Karpas-422 (cell line): Measurements from ENCODE around the gene PUS10. TPM values are rescaled to one million over a fixed set of nuclear protein-coding genes. Genes with fewer than 3 reads are reported as not detected.
"Not testable (repeated sequence)": the region's sequence is repeated elsewhere in the genome, so short reads cannot be mapped to it uniquely, and the experiment has no call there.

Experiments
- DNase-seq: peaks from one replicate; pipeline ENCODE4 v3.0.0-alpha.2; 2015
- H2AFZ ChIP-seq: fragments of 200-600 bp; sonication (generic); 2 replicates; pipeline ENCODE4 v1.6.1; 2014; ENCODE audit warnings: antibody characterized with exemption, low read length, mixed read lengths
- H3K27ac ChIP-seq: fragments of 200-600 bp; sonication (generic); 2 replicates; pipeline ENCODE4 v1.5.1; 2014; ENCODE audit warnings: mild to moderate bottlenecking, low read length, moderate library complexity
- H3K27me3 ChIP-seq: fragments of 200-600 bp; sonication (generic); 2 replicates; pipeline ENCODE4 v1.6.1; 2014; ENCODE audit warnings: low read length, mixed read lengths
- H3K36me3 ChIP-seq: fragments of 200-600 bp; sonication (generic); 2 replicates; pipeline ENCODE4 v1.6.1; 2014; ENCODE audit warnings: low read length, mixed read lengths; ENCODE audit not compliant: insufficient read depth
- H3K4me1 ChIP-seq: fragments of 200-600 bp; sonication (generic); 2 replicates; pipeline ENCODE4 v1.6.1; 2014; ENCODE audit warnings: mild to moderate bottlenecking, low read length, mixed read lengths
- H3K4me2 ChIP-seq: fragments of 200-600 bp; sonication (generic); 2 replicates; pipeline ENCODE4 v1.6.1; 2014; ENCODE audit warnings: low read length, low read depth, mild to moderate bottlenecking; ENCODE audit not compliant: poor library complexity, severe bottlenecking
- H3K4me3 ChIP-seq: fragments of 200-600 bp; sonication (generic); 2 replicates; pipeline ENCODE4 v1.5.1; 2014; ENCODE audit warnings: mild to moderate bottlenecking, antibody characterized with exemption, low read length, mixed read lengths
- H3K79me2 ChIP-seq: fragments of 200-600 bp; sonication (generic); 2 replicates; pipeline ENCODE4 v1.6.1; 2014; ENCODE audit warnings: mild to moderate bottlenecking, low read length, mixed read lengths
- H3K9ac ChIP-seq: fragments of 200-600 bp; sonication (generic); 2 replicates; pipeline ENCODE4 v1.6.0; 2014; ENCODE audit warnings: low read length
- H3K9me2 ChIP-seq: fragments of 200-600 bp; sonication (generic), shearing (Covaris generic); replicated peaks from 2 replicates; pipeline ENCODE4 v1.6.0; 2014; ENCODE audit warnings: mild to moderate bottlenecking, low read length, moderate library complexity; ENCODE audit not compliant: insufficient read depth
- H3K9me3 ChIP-seq: fragments of 300-700, 200-600 bp; sonication (generic); 2 replicates; pipeline ENCODE4 v1.6.1; 2014; ENCODE audit warnings: low read length, mixed read lengths
- H4K20me1 ChIP-seq: fragments of 200-600 bp; sonication (generic); 2 replicates; pipeline ENCODE4 v1.6.1; 2014; ENCODE audit warnings: mild to moderate bottlenecking, antibody characterized with exemption, low read length, low read depth; ENCODE audit not compliant: insufficient read depth
- total RNA-seq: library from RNA; depleted of rRNA; stranded (reverse); fragments of >200 nt; shearing (Covaris generic); gene quantifications from 2 replicates; pipeline ENCODE4 v1.2.3, GENCODE V29; 2014; ENCODE audit warnings: low replicate concordance

Gene PUS10
- total RNA-seq, 1 experiment from 2014 or later, result 18.8 TPM

DNA sequence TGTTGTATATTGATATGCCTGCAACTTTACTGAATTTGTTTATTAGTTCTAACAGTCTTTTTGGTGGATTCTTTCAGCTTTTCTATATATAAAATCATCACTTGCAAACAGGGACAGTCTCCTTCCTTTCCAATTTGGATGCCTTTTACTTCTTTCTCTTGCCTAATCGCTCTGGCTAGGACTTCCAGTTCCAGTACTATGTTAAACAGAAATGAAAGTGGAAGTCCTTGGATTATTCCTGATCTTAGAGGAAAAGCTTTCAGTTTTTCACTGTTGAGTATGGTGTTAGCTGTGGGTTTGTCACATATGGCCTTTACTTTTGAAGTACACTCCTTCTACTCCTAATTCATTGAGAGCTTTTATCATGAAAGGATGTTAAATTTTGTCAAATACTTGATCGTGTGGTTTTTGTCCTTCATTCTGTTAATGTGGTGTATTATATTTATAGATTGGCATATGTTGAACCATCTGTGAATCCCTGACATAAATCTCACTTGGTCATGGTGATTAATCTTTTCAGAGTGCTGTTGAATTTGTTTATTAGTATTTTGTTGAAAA, 83.8 kb downstream of the PUS10 start:
- Histone ChIP-seq H4K20me1 (no peaks in the 10 kb centered on the region), H3K9me2 (no peaks in the 10 kb centered on the region; the same call in 1 of the 2 replicates), H3K4me2 (no peak overlapping the region), H3K4me1 (peaks cover 20% of the 10 kb centered on the region), H3K27me3 (no peaks in the 10 kb centered on the region), H2AFZ (no peak overlapping the region), H3K27ac (0 out of 2 replicates have a peak overlapping the region, but pooled peaks have one; percentile 3), H3K79me2 (peaks cover 27% of the 10 kb centered on the region), H3K36me3 (peaks cover 76% of the 10 kb centered on the region), H3K9ac (no peak overlapping the region), H3K9me3 (no peaks in the 10 kb centered on the region), H3K4me3 (no peak overlapping the region)
- no peak for DNase-seq

DNA sequence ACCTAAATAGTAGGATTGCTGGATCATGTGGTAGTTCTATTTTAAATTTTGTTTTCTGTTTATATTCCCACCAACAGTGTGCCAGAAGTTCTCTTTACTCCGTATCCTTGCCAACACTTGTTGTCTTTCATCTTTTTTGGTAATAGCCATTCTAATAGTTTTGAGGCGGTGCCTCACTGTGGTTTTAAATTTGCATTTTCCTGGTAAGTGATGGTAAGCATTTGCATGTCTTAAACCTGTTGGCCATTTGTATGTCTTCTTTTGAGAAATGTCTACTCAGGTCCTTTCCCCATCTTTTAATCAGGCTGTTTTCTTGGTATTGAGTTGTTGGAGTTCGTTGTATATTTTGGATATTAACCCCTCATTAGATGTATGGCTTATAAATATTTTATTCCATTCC, 85.1 kb downstream of the PUS10 start:
- Histone ChIP-seq H3K27me3 (no peaks in the 10 kb centered on the region), H3K79me2 (peaks cover 27% of the 10 kb centered on the region), H3K4me2 (no peak overlapping the region), H3K9me2 (no peaks in the 10 kb centered on the region; the same call in 1 of the 2 replicates), H3K36me3 (peaks cover 64% of the 10 kb centered on the region), H3K4me3 (no peak overlapping the region), H3K4me1 (peaks cover 20% of the 10 kb centered on the region), H2AFZ (no peak overlapping the region), H3K9ac (no peak overlapping the region), H3K27ac (no peak overlapping the region), H4K20me1 (no peaks in the 10 kb centered on the region), H3K9me3 (no peaks in the 10 kb centered on the region)
- DNase-seq, result peak; percentile 60

DNA sequence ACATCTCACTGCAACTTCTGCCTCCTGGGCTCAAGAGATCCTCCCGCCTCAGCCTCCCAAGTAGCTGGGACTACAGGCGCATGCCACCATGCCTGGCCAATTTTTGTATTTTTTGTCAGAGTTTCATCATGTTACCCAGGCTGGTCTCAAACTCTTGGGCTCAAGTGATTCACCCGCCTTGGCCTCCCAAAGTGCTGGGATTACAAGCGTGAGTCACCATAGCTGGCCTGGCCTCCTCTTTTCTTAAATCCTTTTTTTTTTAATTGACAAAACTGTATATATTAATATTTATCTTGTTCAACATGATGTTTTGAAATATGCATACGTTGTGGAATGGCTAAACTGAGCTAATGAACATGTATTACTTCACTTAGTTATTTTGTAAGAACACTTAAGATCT, 86.0 kb downstream of the PUS10 start:
- H3K27me3 ChIP-seq, H2AFZ ChIP-seq, H4K20me1 ChIP-seq, H3K9me3 ChIP-seq, H3K4me2 ChIP-seq, H3K9ac ChIP-seq, H3K9me2 ChIP-seq, H3K27ac ChIP-seq, H3K4me3 ChIP-seq, DNase-seq: not testable (repeated sequence)
- peaks cover 20% of the 10 kb centered on the region for H3K4me1 ChIP-seq
- peaks cover 32% of the 10 kb centered on the region for H3K79me2 ChIP-seq
- peaks cover 64% of the 10 kb centered on the region for H3K36me3 ChIP-seq

DNA sequence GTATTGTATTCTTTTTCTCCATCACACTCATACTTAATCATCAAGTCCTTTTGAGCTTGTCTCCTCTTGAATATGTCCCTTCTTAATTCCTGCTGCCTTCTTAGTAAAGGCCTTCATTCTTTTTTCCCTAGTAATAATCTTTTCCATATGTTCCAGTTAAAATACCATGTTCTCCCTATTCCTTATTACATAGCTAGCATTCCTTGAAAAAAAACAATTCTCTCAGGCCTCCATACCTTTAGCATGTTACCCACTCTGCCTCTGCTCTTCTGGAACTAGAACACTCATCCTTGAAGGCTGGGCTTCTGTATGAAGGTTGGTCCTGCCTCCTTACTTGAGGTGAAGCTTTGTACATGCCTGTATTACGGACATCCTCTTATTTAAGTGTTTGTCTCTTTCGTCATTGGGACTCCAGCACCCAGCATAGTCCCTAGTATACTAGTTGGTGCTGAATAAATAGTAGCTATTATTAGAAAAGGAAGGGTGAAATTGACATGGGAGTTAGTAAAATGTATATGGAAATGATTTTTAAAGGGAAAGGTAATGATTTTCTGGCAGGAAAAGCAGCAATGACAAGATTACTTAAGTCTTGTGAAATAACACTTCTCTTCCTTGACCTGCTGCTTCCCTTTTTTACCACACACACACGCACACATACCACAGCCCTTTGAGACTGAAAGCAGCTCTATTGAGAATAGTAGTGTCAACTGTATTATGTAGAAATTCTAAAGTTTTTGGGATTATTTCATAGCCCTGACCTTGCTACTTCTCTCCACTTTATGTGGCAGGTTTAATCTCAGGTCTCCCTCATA, 91.1 kb downstream of the PUS10 start:
- H2AFZ ChIP-seq, result no peak overlapping the region
- H4K20me1 ChIP-seq, result no peaks in the 10 kb centered on the region
- peaks cover 31% of the 10 kb centered on the region for H3K79me2 ChIP-seq
- H3K4me2 ChIP-seq, result no peak overlapping the region
- no peaks in the 10 kb centered on the region for H3K9me2 ChIP-seq
- no peaks in the 10 kb centered on the region for H3K4me1 ChIP-seq
- no peaks in the 10 kb centered on the region for H3K27me3 ChIP-seq
- peaks cover 71% of the 10 kb centered on the region for H3K36me3 ChIP-seq
- H3K4me3 ChIP-seq, result no peak overlapping the region
- H3K9me3 ChIP-seq, result peaks cover 6% of the 10 kb centered on the region
- H3K9ac ChIP-seq, result no peak overlapping the region
- DNase-seq, result no peak
- H3K27ac ChIP-seq, result no peak overlapping the region

DNA sequence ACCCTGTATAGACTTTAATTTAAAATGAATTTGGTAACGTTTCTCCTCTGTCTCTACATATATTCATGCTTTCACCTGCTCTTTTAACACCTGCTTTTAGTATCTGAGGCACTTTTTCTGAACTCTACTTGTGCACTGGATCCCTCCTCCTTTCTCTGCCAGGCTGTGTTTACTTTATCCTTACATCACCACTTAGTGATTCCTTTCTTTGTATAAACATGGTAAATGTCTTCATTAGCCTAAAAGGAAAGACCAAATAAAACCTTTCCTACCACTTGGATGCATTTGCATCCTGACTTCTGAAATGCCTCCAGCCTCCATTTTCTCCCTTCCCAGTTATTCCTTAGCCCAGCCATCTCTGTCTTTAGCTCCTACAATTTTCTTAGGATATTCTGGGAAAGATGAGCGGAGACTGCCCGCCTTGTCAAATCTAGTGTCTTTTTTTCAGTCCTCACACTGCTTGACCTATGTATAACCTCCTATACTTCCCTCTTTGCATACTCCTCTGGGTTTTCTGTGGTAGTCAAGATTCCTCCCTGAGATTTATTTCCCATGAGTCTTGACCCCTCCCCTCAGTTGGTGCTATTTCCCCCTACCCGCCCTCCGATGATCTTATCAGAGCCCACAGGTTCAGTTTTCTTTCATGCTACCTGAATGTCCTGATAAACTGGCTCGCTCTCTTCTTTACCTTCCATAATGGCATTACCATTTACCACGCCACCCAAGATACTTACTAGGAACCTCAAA, 91.9 kb downstream of the PUS10 start:
- no peaks in the 10 kb centered on the region for H3K9me2 ChIP-seq
- no peak overlapping the region for H3K4me2 ChIP-seq
- peaks cover 72% of the 10 kb centered on the region for H3K36me3 ChIP-seq
- no peaks in the 10 kb centered on the region for H3K27me3 ChIP-seq
- H3K79me2 ChIP-seq, result peaks cover 32% of the 10 kb centered on the region
- H4K20me1 ChIP-seq, result no peaks in the 10 kb centered on the region
- DNase-seq, result no peak
- no peak overlapping the region for H3K4me3 ChIP-seq
- H2AFZ ChIP-seq, result no peak overlapping the region
- peaks cover 6% of the 10 kb centered on the region for H3K9me3 ChIP-seq
- H3K4me1 ChIP-seq, result no peaks in the 10 kb centered on the region
- no peak overlapping the region for H3K27ac ChIP-seq
- no peak overlapping the region for H3K9ac ChIP-seq

DNA sequence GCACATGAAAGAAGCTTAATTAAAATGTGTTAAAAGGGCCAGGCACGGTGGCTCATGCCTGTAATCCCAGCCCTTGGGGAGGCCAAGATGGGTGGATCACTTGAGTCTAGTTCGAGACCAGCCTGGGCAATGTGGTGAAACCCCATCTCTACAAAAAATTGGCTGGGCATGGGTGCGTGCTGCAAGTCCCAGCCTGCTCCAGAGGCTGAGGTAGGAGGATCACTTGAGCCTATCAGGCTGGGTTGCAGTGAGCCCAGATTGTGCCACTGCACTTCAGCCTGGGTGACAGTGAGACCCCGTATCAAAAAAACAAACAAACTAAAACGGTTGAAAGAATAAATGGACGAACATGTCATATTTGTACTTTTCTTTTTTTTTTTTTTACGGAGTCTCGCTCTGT, 110.7 kb downstream of the PUS10 start:
- Histone ChIP-seq H3K79me2 (peaks cover 49% of the 10 kb centered on the region), H4K20me1 (no peaks in the 10 kb centered on the region), H3K36me3 (peaks cover 57% of the 10 kb centered on the region), H3K9me3 (no peaks in the 10 kb centered on the region), H2AFZ (no peak overlapping the region), H3K27ac (no peak overlapping the region), H3K9ac (no peak overlapping the region), H3K4me2 (no peak overlapping the region), H3K27me3 (no peaks in the 10 kb centered on the region), H3K9me2 (no peaks in the 10 kb centered on the region), H3K4me1 (0 out of 2 replicates have a peak, but pooled peaks cover 2% of the 10 kb centered on the region), H3K4me3 (no peak overlapping the region)
- no peak for DNase-seq

DNA sequence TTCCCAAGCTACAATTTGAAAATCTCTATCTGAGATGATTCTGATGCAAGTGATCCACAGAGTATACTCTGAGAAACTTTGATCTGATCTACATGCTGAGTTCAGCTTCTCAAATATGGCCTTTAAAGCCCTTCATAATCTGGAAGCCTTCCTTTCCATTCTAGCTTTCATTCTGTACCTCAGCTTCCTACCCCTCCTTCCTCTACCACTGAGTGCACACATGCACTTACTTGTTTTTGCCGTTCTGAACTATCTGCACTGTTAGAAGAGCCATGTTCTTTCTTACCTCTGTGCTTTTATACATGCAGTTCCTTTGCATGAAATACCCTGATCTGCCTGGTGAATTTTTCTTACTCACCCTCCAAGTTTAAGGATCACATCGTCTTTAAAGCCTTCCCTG, 111.7 kb downstream of the PUS10 start:
- H3K27ac ChIP-seq, result no peak overlapping the region
- no peak overlapping the region for H3K9ac ChIP-seq
- H4K20me1 ChIP-seq, result no peaks in the 10 kb centered on the region
- no peaks in the 10 kb centered on the region for H3K27me3 ChIP-seq
- peaks cover 56% of the 10 kb centered on the region for H3K79me2 ChIP-seq
- 0 out of 2 replicates have a peak, but pooled peaks cover 2% of the 10 kb centered on the region for H3K4me1 ChIP-seq
- no peak overlapping the region for H3K4me2 ChIP-seq
- H3K36me3 ChIP-seq, result peaks cover 66% of the 10 kb centered on the region
- no peak overlapping the region for H2AFZ ChIP-seq
- DNase-seq, result no peak
- no peak overlapping the region for H3K4me3 ChIP-seq
- H3K9me3 ChIP-seq, result no peaks in the 10 kb centered on the region
- H3K9me2 ChIP-seq, result no peaks in the 10 kb centered on the region

DNA sequence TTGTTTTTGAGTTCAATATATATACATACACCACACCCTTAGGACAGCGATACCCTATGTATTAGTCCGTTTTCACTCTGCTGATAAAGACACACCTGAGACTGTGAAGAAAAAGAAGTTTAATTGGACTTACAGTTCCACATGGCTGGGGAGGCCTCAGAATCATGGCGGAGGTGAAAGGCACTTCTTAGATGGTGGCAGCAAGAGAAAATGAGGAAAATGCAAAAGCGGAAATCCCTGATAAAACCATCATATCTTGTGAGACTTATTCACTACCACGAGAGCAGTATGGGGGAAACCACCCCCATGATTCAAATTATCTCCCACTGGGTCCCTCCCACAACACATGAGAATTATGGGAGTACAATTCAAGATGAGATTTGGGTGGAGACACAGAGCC, 112.2 kb downstream of the PUS10 start:
- Histone ChIP-seq H3K79me2 (peaks cover 55% of the 10 kb centered on the region), H3K36me3 (peaks cover 68% of the 10 kb centered on the region)
- H2AFZ ChIP-seq, H4K20me1 ChIP-seq, H3K4me1 ChIP-seq, DNase-seq, H3K4me2 ChIP-seq, H3K4me3 ChIP-seq, H3K9me3 ChIP-seq, H3K27me3 ChIP-seq, H3K9ac ChIP-seq, H3K9me2 ChIP-seq, H3K27ac ChIP-seq: not testable (repeated sequence)
